ENCODE results near the gene CDH4. TPM values are rescaled to one million over a fixed set of nuclear protein-coding genes. Genes with fewer than 3 reads are reported as not detected.

CDH4 gene
- total and polyA plus RNA-seq, 2 of the 4 experiments (the other 2 are of a cell fraction), result 1.6 to 3.5 TPM

DNA sequence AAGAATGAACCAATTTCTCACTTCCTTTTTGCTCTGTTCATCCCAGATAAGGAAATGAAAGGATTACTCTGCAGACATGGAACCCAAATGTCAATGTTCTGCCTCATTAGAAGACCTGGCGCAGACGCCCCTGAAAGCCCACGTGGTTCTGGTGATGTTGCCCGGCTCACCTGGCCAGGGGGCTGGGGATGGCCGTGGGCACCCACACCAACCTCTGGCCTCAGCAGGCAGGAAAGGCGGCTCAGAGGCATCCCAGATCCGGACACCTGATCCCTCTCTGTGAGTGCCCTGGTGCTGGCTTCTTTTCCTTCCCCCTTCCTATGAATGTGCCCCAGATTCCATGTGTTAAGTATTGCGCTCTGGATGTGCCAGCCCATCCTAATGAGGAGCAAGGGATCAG, 33.6 kb downstream of the CDH4 start:
- H3K4me3 ChIP-seq (ENCODE audit: insufficient read depth, low read depth, low read length), result no peak overlapping the region
- intact Hi-C loops (cut with micrococcal nuclease), result no loop called here
- BruUV-seq (replicated peaks), result no TSS peak
- H3K14ac ChIP-seq (replicated peaks; ENCODE audit: low read depth, low read length), result no peak overlapping the region
- H3K4me2 ChIP-seq (ENCODE audit: low read depth, low read length), result no peak overlapping the region
- no peaks in the 10 kb centered on the region for H3K4me1 ChIP-seq (ENCODE audit: control insufficient read depth, insufficient read depth, low read length)
- H3K36me3 ChIP-seq (ENCODE audit: control insufficient read depth, insufficient read depth, low read length), result no peaks in the 10 kb centered on the region
- no peaks in the 10 kb centered on the region for H4K20me1 ChIP-seq (ENCODE audit: insufficient read depth, low read length)
- CTCF ChIA-PET, result interaction anchor here (1.1 kb wide), 1 partner anchor 9 kb away, joined by 4 read pairs; no protein-coding TSS in a partner anchor
- H2AK5ac ChIP-seq (ENCODE audit: low read depth, low read length), result no peak overlapping the region
- H4K91ac ChIP-seq (ENCODE audit: insufficient read depth, low read depth, low read length), result no peak overlapping the region
- H3K9me1 ChIP-seq (ENCODE audit: insufficient read depth, low read length), result peaks cover 4% of the 10 kb centered on the region; the same call in 1 of the 2 replicates
- H3K56ac ChIP-seq (ENCODE audit: extremely low read depth, insufficient read depth, low read length), result no peak overlapping the region
- H4K5ac ChIP-seq (ENCODE audit: low read depth, low read length), result no peak overlapping the region
- no peak overlapping the region for H2BK20ac ChIP-seq (ENCODE audit: low read depth, low read length)
- no peak overlapping the region for H2AFZ ChIP-seq (replicated peaks; ENCODE audit: low read length, poor library complexity)
- H3K18ac ChIP-seq (ENCODE audit: low read depth, low read length), result no peak overlapping the region
- POLR2A ChIA-PET (ENCODE audit: unreplicated experiment), result no interaction called here
- H3K9me3 ChIP-seq (ENCODE audit: control insufficient read depth, insufficient read depth, low read length), result no peaks in the 10 kb centered on the region; the same call in 1 of the 2 replicates
- no CpG with 5 or more reads among the region's 8 CpGs for WGBS, 2 experiments (ENCODE audit: extremely low coverage in 2 of 2, insufficient read length in 1 of 2)
- H4K8ac ChIP-seq (ENCODE audit: low read depth in 2 of 2, low read length in 2 of 2), result no peak overlapping the region
- H3K79me1 ChIP-seq (ENCODE audit: low read depth in 1 of 2, low read length in 2 of 2), result peaks cover 4 to 5% of the 10 kb centered on the region in 2 experiments; a peak in 2 of 4 replicates
- no peak overlapping the region for H2AK9ac ChIP-seq (replicated peaks; ENCODE audit: low read depth, low read length, poor library complexity)
- dilution Hi-C loops (cut with HindIII; ENCODE audit: low sequenced_read_pairs, unreplicated experiment), result no loop called here
- ATAC-seq (ENCODE audit: low read depth) (no peak), DNase-seq (no peak)
- in situ Hi-C loops (cut with MboI; ENCODE audit: low sequenced_read_pairs), result no loop called here
- no peak overlapping the region for H3K9ac ChIP-seq (ENCODE audit: low read depth, low read length)
- H2BK15ac ChIP-seq (ENCODE audit: low read depth, low read length), result no peak overlapping the region
- no peak overlapping the region for H2BK5ac ChIP-seq (ENCODE audit: low read depth, low read length, poor library complexity, severe bottlenecking)
- no peak overlapping the region for H3K23ac ChIP-seq (ENCODE audit: low read depth, low read length)
- no peaks in the 10 kb centered on the region for H3K27me3 ChIP-seq (ENCODE audit: control insufficient read depth, insufficient read depth, low read length)
- TF ChIP-seq RCOR1 (IDR thresholded peaks at IDR 0.05; ENCODE audit: insufficient replicate concordance, low read length), result no peak
- TF ChIP-seq MXI1 (IDR thresholded peaks at IDR 0.05; ENCODE audit: borderline replicate concordance, low read depth, low read length), result no peak
- TF ChIP-seq, protein P1, sequence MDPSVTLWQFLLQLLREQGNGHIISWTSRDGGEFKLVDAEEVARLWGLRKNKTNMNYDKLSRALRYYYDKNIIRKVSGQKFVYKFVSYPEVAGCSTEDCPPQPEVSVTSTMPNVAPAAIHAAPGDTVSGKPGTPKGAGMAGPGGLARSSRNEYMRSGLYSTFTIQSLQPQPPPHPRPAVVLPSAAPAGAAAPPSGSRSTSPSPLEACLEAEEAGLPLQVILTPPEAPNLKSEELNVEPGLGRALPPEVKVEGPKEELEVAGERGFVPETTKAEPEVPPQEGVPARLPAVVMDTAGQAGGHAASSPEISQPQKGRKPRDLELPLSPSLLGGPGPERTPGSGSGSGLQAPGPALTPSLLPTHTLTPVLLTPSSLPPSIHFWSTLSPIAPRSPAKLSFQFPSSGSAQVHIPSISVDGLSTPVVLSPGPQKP (IDR thresholded peaks at IDR 0.05; ENCODE audit: borderline replicate concordance, low read depth, low read length), result no peak
- no peak for TF ChIP-seq MAFK (IDR thresholded peaks at IDR 0.05; ENCODE audit: low read depth, low read length)
- TF ChIP-seq CEBPB (IDR thresholded peaks at IDR 0.05; ENCODE audit: low read depth, low read length), result no peak
- no peak for TF ChIP-seq NFE2L2 (IDR thresholded peaks at IDR 0.05; ENCODE audit: low read depth, low read length)
- no peak for TF ChIP-seq CHD1 (IDR thresholded peaks at IDR 0.05; ENCODE audit: low read depth, low read length)
- no peak for TF ChIP-seq RFX5 (IDR thresholded peaks at IDR 0.05; ENCODE audit: low read depth, low read length)
- no peak for TF ChIP-seq RAD21 (IDR thresholded peaks at IDR 0.05; ENCODE audit: low read length)
- TF ChIP-seq, protein P2, sequence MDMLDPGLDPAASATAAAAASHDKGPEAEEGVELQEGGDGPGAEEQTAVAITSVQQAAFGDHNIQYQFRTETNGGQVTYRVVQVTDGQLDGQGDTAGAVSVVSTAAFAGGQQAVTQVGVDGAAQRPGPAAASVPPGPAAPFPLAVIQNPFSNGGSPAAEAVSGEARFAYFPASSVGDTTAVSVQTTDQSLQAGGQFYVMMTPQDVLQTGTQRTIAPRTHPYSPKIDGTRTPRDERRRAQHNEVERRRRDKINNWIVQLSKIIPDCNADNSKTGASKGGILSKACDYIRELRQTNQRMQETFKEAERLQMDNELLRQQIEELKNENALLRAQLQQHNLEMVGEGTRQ (IDR thresholded peaks at IDR 0.05; ENCODE audit: low read depth, low read length), result no peak
- TF ChIP-seq, protein P3, sequence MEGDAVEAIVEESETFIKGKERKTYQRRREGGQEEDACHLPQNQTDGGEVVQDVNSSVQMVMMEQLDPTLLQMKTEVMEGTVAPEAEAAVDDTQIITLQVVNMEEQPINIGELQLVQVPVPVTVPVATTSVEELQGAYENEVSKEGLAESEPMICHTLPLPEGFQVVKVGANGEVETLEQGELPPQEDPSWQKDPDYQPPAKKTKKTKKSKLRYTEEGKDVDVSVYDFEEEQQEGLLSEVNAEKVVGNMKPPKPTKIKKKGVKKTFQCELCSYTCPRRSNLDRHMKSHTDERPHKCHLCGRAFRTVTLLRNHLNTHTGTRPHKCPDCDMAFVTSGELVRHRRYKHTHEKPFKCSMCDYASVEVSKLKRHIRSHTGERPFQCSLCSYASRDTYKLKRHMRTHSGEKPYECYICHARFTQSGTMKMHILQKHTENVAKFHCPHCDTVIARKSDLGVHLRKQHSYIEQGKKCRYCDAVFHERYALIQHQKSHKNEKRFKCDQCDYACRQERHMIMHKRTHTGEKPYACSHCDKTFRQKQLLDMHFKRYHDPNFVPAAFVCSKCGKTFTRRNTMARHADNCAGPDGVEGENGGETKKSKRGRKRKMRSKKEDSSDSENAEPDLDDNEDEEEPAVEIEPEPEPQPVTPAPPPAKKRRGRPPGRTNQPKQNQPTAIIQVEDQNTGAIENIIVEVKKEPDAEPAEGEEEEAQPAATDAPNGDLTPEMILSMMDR (conservative IDR thresholded peaks at IDR 0.05; ENCODE audit: low read depth, low read length), result no peak
- no peak for TF ChIP-seq BHLHE40 (IDR thresholded peaks at IDR 0.05; ENCODE audit: low read depth, low read length)
- no peak overlapping the region for H3K4ac ChIP-seq (ENCODE audit: low read depth, low read length)
- H2BK120ac ChIP-seq (ENCODE audit: low read depth, low read length), result no peak overlapping the region
- H3K27ac ChIP-seq (ENCODE audit: insufficient read depth, low read length), result no peak overlapping the region

Measured in IMR-90 (cell line).